GM21367 (cell line): ENCODE data around the gene ETV1.
"Not testable (repeated sequence)": the region's sequence is repeated elsewhere in the genome, so short reads cannot be mapped to it uniquely, and the experiment has no call there.

Source experiments
- ATAC-seq: cut with Tn5 transposase; IDR thresholded peaks from one replicate; pipeline ENCODE4 v1.9.1; 2021; ENCODE audit not compliant: unreplicated experiment

The ETV1 gene

GRCh38 chr7:13933091-13933490 lies 56.4 kb downstream of the ETV1 start:
- no peak for ATAC-seq

- ATAC-seq = no peak
Measured at GRCh38 chr7:13932131-13932530, 57.3 kb downstream of the ETV1 start.

- no peak for ATAC-seq
Measured at GRCh38 chr7:13921062-13921461, 68.4 kb downstream of the ETV1 start.

GRCh38 chr7:13920053-13920697 lies 69.3 kb downstream of the ETV1 start:
- no peak for ATAC-seq

- not testable (repeated sequence) for ATAC-seq
Measured at GRCh38 chr7:13918333-13918732, 71.1 kb downstream of the ETV1 start.

GRCh38 chr7:13917103-13917502 lies 72.4 kb downstream of the ETV1 start:
- ATAC-seq = not testable (repeated sequence)

- no peak for ATAC-seq
Measured at GRCh38 chr7:13915891-13916290, 73.6 kb downstream of the ETV1 start.

- no peak for ATAC-seq
Measured at GRCh38 chr7:13912715-13913278, 76.7 kb downstream of the ETV1 start.

GRCh38 chr7:13911909-13912308 lies 77.6 kb downstream of the ETV1 start:
- no peak for ATAC-seq

- ATAC-seq = no peak
Measured at GRCh38 chr7:13910805-13911551, 78.5 kb downstream of the ETV1 start.

GRCh38 chr7:13908667-13909397 lies 80.6 kb downstream of the ETV1 start:
- no peak for ATAC-seq

- no peak for ATAC-seq
Measured at GRCh38 chr7:13907831-13908230, 81.6 kb downstream of the ETV1 start.

- ATAC-seq = no peak
Measured at GRCh38 chr7:13904689-13905088, 84.8 kb downstream of the ETV1 start.

GRCh38 chr7:13904007-13904406 lies 85.5 kb downstream of the ETV1 start:
- ATAC-seq = no peak

- no peak for ATAC-seq
Measured at GRCh38 chr7:13901577-13901976, 87.9 kb downstream of the ETV1 start.

- ATAC-seq = no peak
Measured at GRCh38 chr7:13898957-13899670, 90.4 kb downstream of the ETV1 start.

GRCh38 chr7:13897819-13898218 lies 91.6 kb downstream of the ETV1 start:
- no peak for ATAC-seq

- ATAC-seq = no peak
Measured at GRCh38 chr7:13894954-13895353, 94.5 kb downstream of the ETV1 start.

- ATAC-seq = no peak
Measured at GRCh38 chr7:13894377-13894776, 95.1 kb downstream of the ETV1 start.

GRCh38 chr7:13890793-13891192 lies 98.7 kb downstream of the ETV1 start:
- no peak for ATAC-seq

- ATAC-seq = no peak
Measured at GRCh38 chr7:13886356-13886755, 103.1 kb downstream of the ETV1 start.
